Activated naive CD4-positive, alpha-beta T cell treated with anti-CD3 and anti-CD28 coated beads for 36 hours (primary cell): ENCODE results near the gene GNAT2. TPM values are rescaled to one million over a fixed set of nuclear protein-coding genes. Genes with fewer than 3 reads are reported as not detected.

Experiments used
- CTCF ChIA-PET: fragments of 350-600 bp; sonication (Branson Sonifier 250); formaldehyde crosslinking; loops from one replicate; lab custom pipeline; 2021; ENCODE audit warnings: antibody characterized with exemption; lab: Charles Lee
- DNase-seq: peaks from one replicate; pipeline ENCODE4 v3.0.0-alpha.2; 2020
- H3K27ac Mint-ChIP-seq: one replicate; pipeline ENCODE4 v1.8.0; 2021; ENCODE audit warnings: mild to moderate bottlenecking, mixed read lengths
- H3K27me3 Mint-ChIP-seq: one replicate; pipeline ENCODE4 v1.8.0; 2021; ENCODE audit warnings: low read depth, mixed read lengths
- H3K36me3 Mint-ChIP-seq: one replicate; pipeline ENCODE4 v1.8.0; 2021; ENCODE audit warnings: low read depth, mixed read lengths
- H3K4me1 Mint-ChIP-seq: one replicate; pipeline ENCODE4 v1.8.0; 2021; ENCODE audit warnings: low read depth, mixed read lengths
- H3K4me3 Mint-ChIP-seq: one replicate; pipeline ENCODE4 v1.8.0; 2021; ENCODE audit warnings: mild to moderate bottlenecking, moderate library complexity, mixed read lengths
- H3K9me3 Mint-ChIP-seq: one replicate; pipeline ENCODE4 v1.8.0; 2021; ENCODE audit warnings: mixed read lengths
- intact Hi-C: fragments of 100-400 bp; cut with micrococcal nuclease; formaldehyde crosslinking; loops from one replicate; pipeline ENCODE4 v1.15.1; 2023
- total RNA-seq, 2 experiments: library from RNA; stranded (reverse); gene quantifications; one replicate each; pipeline ENCODE4 v1.2.3, GENCODE V29; 2021

The GNAT2 gene
- total RNA-seq, 2 experiments from 2014 or later: 0.22 to 0.50 TPM

- CTCF ChIA-PET: interaction anchor here (1.1 to 3.8 kb wide), 2 partner anchors 15 to 78 kb away, joined by 5 to 27 read pairs; no protein-coding TSS in a partner anchor
- intact Hi-C loops: loop anchor here (5.0 kb wide), 1 partner anchor 411 kb away; the partner anchor contains the start of gene SARS1
- no peak for DNase-seq
- H3K36me3 Mint-ChIP-seq: peaks cover 11% of the 10 kb centered on the region
- H3K27me3 Mint-ChIP-seq: no peaks in the 10 kb centered on the region
- H3K27ac Mint-ChIP-seq: peak overlapping the region; percentile 20
- peak overlapping the region; percentile 32 for H3K4me3 Mint-ChIP-seq
- H3K9me3 Mint-ChIP-seq: no peaks in the 10 kb centered on the region
- H3K4me1 Mint-ChIP-seq: peaks cover 35% of the 10 kb centered on the region
Measured at GRCh38 chr1:109623601-109624161, 4.3 kb upstream of the GNAT2 start.

- peaks cover 10% of the 10 kb centered on the region for H3K36me3 Mint-ChIP-seq
- no peak for DNase-seq
- CTCF ChIA-PET: interaction anchor here (1.4 to 3.8 kb wide), 2 partner anchors 16 to 17 kb away, joined by 4 to 27 read pairs; no protein-coding TSS in a partner anchor
- H3K27me3 Mint-ChIP-seq: no peaks in the 10 kb centered on the region
- peaks cover 38% of the 10 kb centered on the region for H3K4me1 Mint-ChIP-seq
- H3K4me3 Mint-ChIP-seq: peak overlapping the region; percentile 18
- H3K27ac Mint-ChIP-seq: peak overlapping the region; percentile 39
- intact Hi-C loops: loop anchor here (5.0 kb wide), 1 partner anchor 411 kb away; the partner anchor contains the start of gene SARS1
- no peaks in the 10 kb centered on the region for H3K9me3 Mint-ChIP-seq
Measured at GRCh38 chr1:109622895-109623294, 3.5 kb upstream of the GNAT2 start.

GRCh38 chr1:109622137-109622892, 2.9 kb upstream of the GNAT2 start:
- CTCF ChIA-PET: interaction anchor here (1.4 kb wide), 1 partner anchor 18 kb away, joined by 4 read pairs; no protein-coding TSS in a partner anchor
- H3K4me1 Mint-ChIP-seq: peaks cover 42% of the 10 kb centered on the region
- H3K27me3 Mint-ChIP-seq: no peaks in the 10 kb centered on the region
- peak overlapping the region; percentile 76 for H3K27ac Mint-ChIP-seq
- intact Hi-C loops: loop anchor here (5.0 kb wide), 1 partner anchor 410 kb away; the partner anchor contains the start of gene SARS1
- H3K9me3 Mint-ChIP-seq: no peaks in the 10 kb centered on the region
- peaks cover 6% of the 10 kb centered on the region for H3K36me3 Mint-ChIP-seq
- DNase-seq: no peak
- H3K4me3 Mint-ChIP-seq: peak overlapping the region; percentile 93

GRCh38 chr1:109621379-109622136, 2.1 kb upstream of the GNAT2 start:
- no peaks in the 10 kb centered on the region for H3K9me3 Mint-ChIP-seq
- peak overlapping the region; percentile 76 for H3K27ac Mint-ChIP-seq
- DNase-seq: peak; percentile 39
- H3K4me1 Mint-ChIP-seq: peaks cover 50% of the 10 kb centered on the region
- CTCF ChIA-PET: interaction anchor here (1.4 to 2.5 kb wide), 2 partner anchors 8 to 19 kb away, joined by 4 to 8 read pairs; no protein-coding TSS in a partner anchor
- intact Hi-C loops: loop anchor here (1.0 to 5.0 kb wide), 2 partner anchors 195 to 409 kb away; partner anchors contain the start of genes PSMA5 and SARS1
- peaks cover 6% of the 10 kb centered on the region for H3K36me3 Mint-ChIP-seq
- H3K4me3 Mint-ChIP-seq: peak overlapping the region; percentile 93
- H3K27me3 Mint-ChIP-seq: no peaks in the 10 kb centered on the region

GRCh38 chr1:109620841-109621286, 1.4 kb upstream of the GNAT2 start:
- Mint-ChIP-seq H3K36me3 (peaks cover 4% of the 10 kb centered on the region), H3K27ac (peak overlapping the region; percentile 91)

GRCh38 chr1:109620401-109620791, 980 bp upstream of the GNAT2 start:
- Mint-ChIP-seq H3K4me3 (peak overlapping the region; percentile 93), H3K27me3 (no peaks in the 10 kb centered on the region), H3K36me3 (peaks cover 3% of the 10 kb centered on the region), H3K9me3 (no peaks in the 10 kb centered on the region), H3K4me1 (peaks cover 60% of the 10 kb centered on the region), H3K27ac (peak overlapping the region; percentile 91)
- CTCF ChIA-PET: interaction anchor here (0.9 to 2.5 kb wide), 6 partner anchors 10 to 88 kb away, joined by 3 to 15 read pairs (median 6); no protein-coding TSS in a partner anchor
- no peak for DNase-seq
- intact Hi-C loops: loop anchor here (1.0 to 5.0 kb wide), 2 partner anchors 137 to 408 kb away; partner anchors contain the start of genes ATXN7L2 and SARS1

More at GRCh38 chr1:109620841-109621286, 1.4 kb upstream of the GNAT2 start:
- DNase-seq: peak; percentile 98
- H3K27me3 Mint-ChIP-seq: no peaks in the 10 kb centered on the region
- H3K9me3 Mint-ChIP-seq: no peaks in the 10 kb centered on the region
- H3K4me1 Mint-ChIP-seq: peaks cover 57% of the 10 kb centered on the region
- CTCF ChIA-PET: interaction anchor here (0.9 to 2.5 kb wide), 5 partner anchors 9 to 89 kb away, joined by 3 to 15 read pairs (median 8); no protein-coding TSS in a partner anchor
- H3K4me3 Mint-ChIP-seq: peak overlapping the region; percentile 93
- intact Hi-C loops: loop anchor here (1.0 to 5.0 kb wide), 3 partner anchors 138 to 409 kb away; partner anchors contain the start of genes ATXN7L2, PSMA5 and SARS1

GRCh38 chr1:109618661-109619575, 498 bp downstream of the GNAT2 start:
- no peaks in the 10 kb centered on the region for H3K9me3 Mint-ChIP-seq
- CTCF ChIA-PET: interaction anchor here (1.0 to 2.5 kb wide), 4 partner anchors 11 to 86 kb away, joined by 3 to 15 read pairs (median 10); no protein-coding TSS in a partner anchor
- DNase-seq: no peak
- H3K27ac Mint-ChIP-seq: peak overlapping the region; percentile 91
- peak overlapping the region; percentile 93 for H3K4me3 Mint-ChIP-seq
- H3K36me3 Mint-ChIP-seq: peaks cover 1% of the 10 kb centered on the region
- H3K27me3 Mint-ChIP-seq: no peaks in the 10 kb centered on the region
- intact Hi-C loops: loop anchor here (1.0 to 5.0 kb wide), 4 partner anchors 24 to 718 kb away; partner anchors contain the start of genes GNAI3 and RBM15
- H3K4me1 Mint-ChIP-seq: peaks cover 56% of the 10 kb centered on the region

GRCh38 chr1:109617291-109617801, 2.1 kb downstream of the GNAT2 start:
- H3K4me3 Mint-ChIP-seq: no peak overlapping the region
- no peaks in the 10 kb centered on the region for H3K27me3 Mint-ChIP-seq
- CTCF ChIA-PET: interaction anchor here (0.6 to 2.2 kb wide), 5 partner anchors 24 to 499 kb away, joined by 3 to 9 read pairs (median 6); partner anchors contain the start of gene GNAI3
- intact Hi-C loops: loop anchor here (2.0 to 5.0 kb wide), 3 partner anchors 19 to 720 kb away; partner anchors contain the start of gene RBM15
- H3K4me1 Mint-ChIP-seq: peaks cover 40% of the 10 kb centered on the region
- peaks cover 1% of the 10 kb centered on the region for H3K36me3 Mint-ChIP-seq
- H3K9me3 Mint-ChIP-seq: no peaks in the 10 kb centered on the region
- peak overlapping the region; percentile 24 for H3K27ac Mint-ChIP-seq
- DNase-seq: peak; percentile 38

- Mint-ChIP-seq H3K9me3 (no peaks in the 10 kb centered on the region), H3K4me3 (peak overlapping the region; percentile 16), H3K36me3 (no peaks in the 10 kb centered on the region), H3K27ac (peak overlapping the region; percentile 54), H3K27me3 (no peaks in the 10 kb centered on the region), H3K4me1 (peaks cover 31% of the 10 kb centered on the region)
- CTCF ChIA-PET: interaction anchor here (0.6 to 2.2 kb wide), 4 partner anchors 25 to 498 kb away, joined by 4 to 9 read pairs (median 8); partner anchors contain the start of gene GNAI3
- intact Hi-C loops: loop anchor here (2.0 to 5.0 kb wide), 3 partner anchors 18 to 721 kb away; partner anchors contain the start of gene RBM15
- DNase-seq: no peak
Measured at GRCh38 chr1:109616391-109616790, 3.0 kb downstream of the GNAT2 start.

- Mint-ChIP-seq H3K9me3 (no peaks in the 10 kb centered on the region), H3K27me3 (no peaks in the 10 kb centered on the region), H3K27ac (peak overlapping the region; percentile 54), H3K4me3 (no peak overlapping the region), H3K36me3 (no peaks in the 10 kb centered on the region), H3K4me1 (peaks cover 30% of the 10 kb centered on the region)
- CTCF ChIA-PET: interaction anchor here (0.6 to 2.2 kb wide), 3 partner anchors 63 to 70 kb away, joined by 4 to 9 read pairs (median 9); partner anchors contain the start of gene GNAI3
- intact Hi-C loops: loop anchor here (2.0 to 5.0 kb wide), 3 partner anchors 17 to 721 kb away; partner anchors contain the start of gene RBM15
- DNase-seq: peak; percentile 51
Measured at GRCh38 chr1:109615879-109616278, 3.5 kb downstream of the GNAT2 start.
